HepG2 (cell line): ENCODE measurements around the gene RPH3AL. TPM values are rescaled to one million over a fixed set of nuclear protein-coding genes. Genes with fewer than 3 reads are reported as not detected.

Source experiments
- ADNP ChIP-seq: sonication (generic); formaldehyde crosslinking; IDR thresholded peaks from 2 replicates; pipeline ENCODE4 v1.4.0; 2020; ENCODE audit warnings: missing genetic modification reagents
- FOXA1 ChIP-seq, 2 experiments: fragments of 450-650 bp in 1 of 2; sonication (generic) in 1 of 2; formaldehyde crosslinking in 1 of 2; IDR thresholded peaks; 2 replicates each; pipeline versions ENCODE4 v1.4.0 to v1.6.1; 2016 to 2020; ENCODE audit warnings: missing genetic modification reagents in 1 of 2
- GATA4 ChIP-seq: sonication (generic); IDR thresholded peaks from 2 replicates; pipeline ENCODE4 v1.6.1; 2016; ENCODE audit warnings: antibody characterized with exemption, low read depth, borderline replicate concordance
- HNF4G ChIP-seq, 2 experiments: sonication (generic) in 1 of 2; formaldehyde crosslinking in 1 of 2; IDR thresholded peaks; 2 replicates each; pipeline versions ENCODE4 v1.4.0 to v1.6.1; 2011 to 2020; ENCODE audit warnings: borderline replicate concordance in 2 of 2, low read depth in 2 of 2, mild to moderate bottlenecking in 2 of 2, low read length in 1 of 2, missing genetic modification reagents in 1 of 2, moderate library complexity in 1 of 2
- KLF6 ChIP-seq: IDR thresholded peaks from 2 replicates; pipeline ENCODE4 v1.8.0; 2016; ENCODE audit warnings: missing biosample characterization, missing genetic modification reagents
- MIER3 ChIP-seq: IDR thresholded peaks from 2 replicates; pipeline ENCODE4 v1.6.1; 2016; ENCODE audit warnings: missing compliant biosample characterization, borderline replicate concordance
- NFE2L1 ChIP-seq: sonication (generic); formaldehyde crosslinking; IDR thresholded peaks from 2 replicates; pipeline ENCODE4 v1.4.0; 2020; ENCODE audit warnings: missing genetic modification reagents, mild to moderate bottlenecking, borderline replicate concordance
- NFIC ChIP-seq: IDR thresholded peaks from 2 replicates; pipeline ENCODE4 v1.6.1; 2012; ENCODE audit warnings: mild to moderate bottlenecking, low read length, inconsistent platforms
- NR3C1 ChIP-seq: sonication (generic); formaldehyde crosslinking; IDR thresholded peaks from 2 replicates; pipeline ENCODE4 v1.4.0; 2020; ENCODE audit warnings: missing genetic modification reagents
- PAF1 ChIP-seq: IDR thresholded peaks from 2 replicates; pipeline ENCODE4 v1.6.1; 2016; ENCODE audit warnings: missing genetic modification reagents, missing compliant biosample characterization
- PHF8 ChIP-seq: sonication (generic); formaldehyde crosslinking; IDR thresholded peaks from 2 replicates; pipeline ENCODE4 v1.5.0; 2020; ENCODE audit warnings: missing genetic modification reagents
- POGK ChIP-seq: sonication (generic); formaldehyde crosslinking; conservative IDR thresholded peaks from 2 replicates; pipeline ENCODE4 v1.8.0; 2022; ENCODE audit warnings: mild to moderate bottlenecking, moderate library complexity, missing genetic modification reagents
- PREB ChIP-seq: sonication (generic); formaldehyde crosslinking; IDR thresholded peaks from 2 replicates; pipeline ENCODE4 v1.4.0; 2020; ENCODE audit warnings: missing genetic modification reagents
- RARA ChIP-seq: IDR thresholded peaks from 2 replicates; pipeline ENCODE4 v1.6.1; 2016; ENCODE audit warnings: missing genetic modification reagents, missing compliant biosample characterization
- SIN3A ChIP-seq: IDR thresholded peaks from 2 replicates; pipeline ENCODE4 v1.6.1; 2011; ENCODE audit warnings: low read depth, mild to moderate bottlenecking, control low read depth, low read length, borderline replicate concordance
- SP140L ChIP-seq: sonication (generic); formaldehyde crosslinking; IDR thresholded peaks from 2 replicates; pipeline ENCODE4 v1.4.0; 2020; ENCODE audit warnings: missing genetic modification reagents, borderline replicate concordance
- STAG1 ChIP-seq: sonication (generic); formaldehyde crosslinking; IDR thresholded peaks from 2 replicates; pipeline ENCODE4 v1.4.0; 2020; ENCODE audit warnings: missing genetic modification reagents
- SUZ12 ChIP-seq: fragments of 150-350 bp; IDR thresholded peaks from 2 replicates; pipeline ENCODE4 v1.6.1; 2014; ENCODE audit warnings: low read depth, low read length
- XBP1 ChIP-seq: sonication (generic); formaldehyde crosslinking; IDR thresholded peaks from 2 replicates; pipeline ENCODE4 v1.5.0; 2020; ENCODE audit warnings: missing genetic modification reagents
- ZBTB21 ChIP-seq: sonication (generic); formaldehyde crosslinking; IDR thresholded peaks from 2 replicates; pipeline ENCODE4 v1.4.0; 2020; ENCODE audit warnings: missing genetic modification reagents
- ZBTB38 ChIP-seq: sonication (generic); formaldehyde crosslinking; IDR thresholded peaks from 2 replicates; pipeline ENCODE4 v1.5.1; 2020; ENCODE audit warnings: mild to moderate bottlenecking, missing genetic modification reagents
- ZBTB7B ChIP-seq: sonication (generic); formaldehyde crosslinking; IDR thresholded peaks from 2 replicates; pipeline ENCODE4 v1.4.0; 2020; ENCODE audit warnings: missing genetic modification reagents
- ZFP36L1 ChIP-seq: sonication (generic); formaldehyde crosslinking; IDR thresholded peaks from 2 replicates; pipeline ENCODE4 v1.8.0; 2022; ENCODE audit warnings: mild to moderate bottlenecking, missing genetic modification reagents, moderate library complexity
- ZNF414 ChIP-seq: sonication (generic); formaldehyde crosslinking; IDR thresholded peaks from 2 replicates; pipeline ENCODE4 v1.5.0; 2020; ENCODE audit warnings: missing genetic modification reagents
- ZNF547 ChIP-seq: sonication (generic); formaldehyde crosslinking; IDR thresholded peaks from 2 replicates; pipeline ENCODE4 v1.5.1; 2020; ENCODE audit warnings: mild to moderate bottlenecking, missing genetic modification reagents
- ZNF552 ChIP-seq: sonication (generic); formaldehyde crosslinking; IDR thresholded peaks from 2 replicates; pipeline ENCODE4 v1.9.0; 2022; ENCODE audit warnings: missing genetic modification reagents, mild to moderate bottlenecking, borderline replicate concordance
- ZNF7 ChIP-seq: IDR thresholded peaks from 2 replicates; pipeline ENCODE4 v1.6.1; 2016; ENCODE audit warnings: missing biosample characterization, missing genetic modification reagents
- ZNF703 ChIP-seq: sonication (generic); formaldehyde crosslinking; IDR thresholded peaks from 2 replicates; pipeline ENCODE4 v1.5.1; 2020; ENCODE audit warnings: missing genetic modification reagents, mild to moderate bottlenecking, moderate library complexity, borderline replicate concordance
- ZNF740 ChIP-seq: sonication (generic); formaldehyde crosslinking; IDR thresholded peaks from 2 replicates; pipeline ENCODE4 v1.4.0; 2020; ENCODE audit warnings: missing genetic modification reagents
- ZNF792 ChIP-seq: IDR thresholded peaks from 2 replicates; pipeline ENCODE4 v1.6.1; 2016
- ZSCAN29 ChIP-seq: sonication (generic); formaldehyde crosslinking; conservative IDR thresholded peaks from 2 replicates; pipeline ENCODE4 v1.4.0; 2020; ENCODE audit warnings: mild to moderate bottlenecking, missing genetic modification reagents
- polyA plus RNA-seq, 8 experiments: library from polyadenylated mRNA; depleted of rRNA in 3 of 8; stranded (reverse) in 7 of 8; unstranded in 1 of 8; fragments of >200 nt; fragmentation: Illumina TruSeq in 4 of 8; extraction: Trizol in 4 of 8; gene quantifications; 2 replicates each; pipeline versions ENCODE4 v1.2.1 to v1.2.3, GENCODE V29; 2011 to 2016; ENCODE audit warnings: low read depth in 4 of 8, missing spikeins in 1 of 8, mixed read lengths in 1 of 8; ENCODE audit not compliant: insufficient read depth in 1 of 8
- total RNA-seq, 5 experiments: library from RNA; depleted of rRNA; stranded (reverse); fragments of >200 nt; fragmentation: Illumina TruSeq; extraction: Trizol; gene quantifications; 2 replicates each; pipeline ENCODE4 v1.2.3, GENCODE V29; 2016; ENCODE audit warnings: low read depth in 1 of 5

RPH3AL gene
- total and polyA plus RNA-seq, 2 of the 13 experiments (the other 11 are each of a cell fraction or from before 2014, with no cell fraction given), result 7.8 to 16.4 TPM

GRCh38 chr17:233473-233941 is 119.1 kb downstream of the RPH3AL start (continued):
- TF ChIP-seq POGK, result peak; percentile 80
- TF ChIP-seq RARA (CRISPR knock-in tag), result peak; percentile 100
- no peak for TF ChIP-seq ZNF740 (CRISPR knock-in tag)
- no peak for TF ChIP-seq XBP1 (CRISPR knock-in tag)
- TF ChIP-seq FOXA1 (IDR thresholded peaks at IDR 0.05), result no peak
- TF ChIP-seq FOXA1 (CRISPR knock-in tag; IDR thresholded peaks at IDR 0.05), result no peak
- TF ChIP-seq ZNF547 (CRISPR knock-in tag), result no peak
- peak; percentile 82 for TF ChIP-seq HNF4G (IDR thresholded peaks at IDR 0.05; ENCODE audit: borderline replicate concordance, low read depth, low read length)
- TF ChIP-seq HNF4G (CRISPR knock-in tag; IDR thresholded peaks at IDR 0.05; ENCODE audit: borderline replicate concordance, low read depth), result peak; percentile 86; the same call in 1 of the 2 replicates
- TF ChIP-seq ZSCAN29 (CRISPR knock-in tag), result no peak
- no peak for TF ChIP-seq ZBTB38 (CRISPR knock-in tag)
- TF ChIP-seq SP140L (CRISPR knock-in tag), result no peak
- TF ChIP-seq NFIC, result no peak
- TF ChIP-seq KLF6, result no peak
- TF ChIP-seq NFE2L1, result no peak
- TF ChIP-seq ZNF7 (CRISPR knock-in tag), result no peak
- no peak; the same call in 1 of the 2 replicates for TF ChIP-seq ZNF414 (CRISPR knock-in tag)
- no peak for TF ChIP-seq PHF8 (CRISPR knock-in tag)
- TF ChIP-seq ZFP36L1 (CRISPR knock-in tag), result no peak
- TF ChIP-seq PREB (CRISPR knock-in tag), result no peak
- TF ChIP-seq MIER3 (CRISPR knock-in tag), result no peak
- no peak for TF ChIP-seq ADNP
- TF ChIP-seq ZNF792 (CRISPR knock-in tag), result no peak
- TF ChIP-seq PAF1 (CRISPR knock-in tag), result no peak
- TF ChIP-seq ZBTB21, result no peak
- TF ChIP-seq ZBTB7B, result 0 out of 2 replicates have a peak, but pooled peaks have one; percentile 39
- TF ChIP-seq NR3C1 (CRISPR knock-in tag), result no peak
- no peak for TF ChIP-seq ZNF703 (CRISPR knock-in tag)
- TF ChIP-seq GATA4, result no peak
- no peak for TF ChIP-seq ZNF552 (CRISPR knock-in tag)
- no peak for TF ChIP-seq STAG1 (CRISPR knock-in tag)
- TF ChIP-seq SUZ12, result no peak
- TF ChIP-seq SIN3A, result no peak
